RWPE2 (cell line): ENCODE results near the gene SKIDA1.
A peak's percentile ranks its signal among the peaks of the same experiment; 100 is the strongest.

Source experiments
- ATAC-seq: fragments of 200-7000 bp; cut with Tn5 transposase; 3 replicates; pipeline ENCODE4 v1.9.1; 2021; ENCODE audit warnings: low read depth
- DNase-seq: peaks from one replicate; pipeline ENCODE4 v3.0.0-alpha.2; 2020; ENCODE audit warnings: low spot score
- H3K27ac ChIP-seq: fragments of 450-650 bp; 2 replicates; pipeline ENCODE4 v1.5.1; 2017; ENCODE audit warnings: mild to moderate bottlenecking; ENCODE audit not compliant: poor library complexity, severe bottlenecking
- H3K27me3 ChIP-seq: fragments of 250-450 bp; sonication (Bioruptor Pico); 2 replicates; pipeline ENCODE4 v1.5.1; 2021; ENCODE audit warnings: mild to moderate bottlenecking, moderate library complexity; ENCODE audit not compliant: insufficient read depth, poor library complexity, severe bottlenecking
- H3K36me3 ChIP-seq: fragments of 250-450 bp; sonication (Bioruptor Pico); 2 replicates; pipeline ENCODE4 v1.5.1; 2020; ENCODE audit warnings: low read depth, mild to moderate bottlenecking, moderate library complexity
- H3K4me1 ChIP-seq: fragments of 250-450 bp; sonication (Bioruptor Pico); 2 replicates; pipeline ENCODE4 v1.5.1; 2021; ENCODE audit warnings: mild to moderate bottlenecking, moderate library complexity; ENCODE audit not compliant: insufficient read depth, poor library complexity, severe bottlenecking
- H3K4me3 ChIP-seq: fragments of 250-450 bp; sonication (Bioruptor Pico); 2 replicates; pipeline ENCODE4 v1.5.1; 2021; ENCODE audit warnings: mild to moderate bottlenecking, moderate library complexity; ENCODE audit not compliant: severe bottlenecking
- H3K9me3 ChIP-seq: fragments of 250-450 bp; sonication (Bioruptor Pico); 2 replicates; pipeline ENCODE4 v1.5.1; 2021; ENCODE audit warnings: mild to moderate bottlenecking, moderate library complexity; ENCODE audit not compliant: severe bottlenecking
- CTCF ChIP-seq: fragments of 450-650 bp; IDR thresholded peaks from one replicate; pipeline ENCODE4 v1.5.1; 2017; ENCODE audit warnings: mild to moderate bottlenecking, moderate library complexity; ENCODE audit not compliant: poor library complexity, severe bottlenecking

SKIDA1 gene

GRCh38 chr10:21529032-21529910, 3.8 kb upstream of the SKIDA1 start:
- peak overlapping the region; percentile 70 for H3K4me3 ChIP-seq
- no peaks in the 10 kb centered on the region for H3K36me3 ChIP-seq
- peaks cover 35% of the 10 kb centered on the region for H3K4me1 ChIP-seq
- H3K9me3 ChIP-seq = no peaks in the 10 kb centered on the region
- DNase-seq (no peak), ATAC-seq (no peak)
- H3K27me3 ChIP-seq = no peaks in the 10 kb centered on the region
- peak overlapping the region; percentile 94 for H3K27ac ChIP-seq
- TF ChIP-seq CTCF = no peak

- Histone ChIP-seq H3K27ac (peak overlapping the region; percentile 94), H3K27me3 (no peaks in the 10 kb centered on the region), H3K4me1 (peaks cover 35% of the 10 kb centered on the region), H3K9me3 (no peaks in the 10 kb centered on the region), H3K4me3 (peak overlapping the region; percentile 70), H3K36me3 (no peaks in the 10 kb centered on the region)
- DNase-seq = no peak
- ATAC-seq = no peak
- no peak for TF ChIP-seq CTCF
Measured at GRCh38 chr10:21528236-21529031, 3.0 kb upstream of the SKIDA1 start.

- Histone ChIP-seq H3K9me3 (no peaks in the 10 kb centered on the region), H3K4me3 (peak overlapping the region; percentile 70), H3K4me1 (peaks cover 33% of the 10 kb centered on the region), H3K27me3 (no peaks in the 10 kb centered on the region), H3K27ac (peak overlapping the region; percentile 94), H3K36me3 (no peaks in the 10 kb centered on the region)
- DNase-seq (no peak), ATAC-seq (no peak)
- TF ChIP-seq CTCF = no peak
Measured at GRCh38 chr10:21527598-21528235, 2.2 kb upstream of the SKIDA1 start.

- peaks cover 27% of the 10 kb centered on the region for H3K4me1 ChIP-seq
- no peaks in the 10 kb centered on the region for H3K27me3 ChIP-seq
- H3K9me3 ChIP-seq = no peaks in the 10 kb centered on the region
- TF ChIP-seq CTCF = no peak
- H3K36me3 ChIP-seq = no peaks in the 10 kb centered on the region
- DNase-seq = peak; percentile 67
- ATAC-seq = peak; percentile 28
- H3K4me3 ChIP-seq = peak overlapping the region; percentile 70
- peak overlapping the region; percentile 94 for H3K27ac ChIP-seq
Measured at GRCh38 chr10:21526860-21527597, 1.5 kb upstream of the SKIDA1 start.
